H1 (cell line): ENCODE results near the gene SLC28A1. TPM values are rescaled to one million over a fixed set of nuclear protein-coding genes. Genes with fewer than 3 reads are reported as not detected.

ENCODE experiments used
- CTCF ChIA-PET: fragments of 300-600 bp; sonication (Branson Sonifier 250); formaldehyde crosslinking; loops from one replicate; lab custom pipeline; 2021; ENCODE audit not compliant: partially characterized antibody; lab: Charles Lee
- POLR2A ChIA-PET: fragments of 300-600 bp; sonication (Branson Sonifier 250); formaldehyde crosslinking; loops from one replicate; lab custom pipeline; 2021; ENCODE audit warnings: inconsistent platforms; ENCODE audit not compliant: partially characterized antibody; lab: Charles Lee
- DNase-seq, 2 experiments: peaks; one replicate each; pipeline versions ENCODE4 v3.0.0 to v3.0.0-alpha.2; 2010 to 2022; ENCODE audit warnings: low spot score in 2 of 2, low read depth in 1 of 2, mixed read lengths in 1 of 2
- FAIRE-seq: peaks from 2 replicates; lab custom pipeline; 2011; peaks lifted over from hg19 to GRCh38; lab: Jason Lieb, UNC
- H2AFZ ChIP-seq: 2 replicates; pipeline ENCODE4 v1.8.1; 2012; ENCODE audit warnings: low read length, inconsistent platforms
- H2AK5ac ChIP-seq: 2 replicates; pipeline ENCODE4 v1.6.1; 2013; ENCODE audit warnings: low read depth, low read length
- H2BK120ac ChIP-seq: replicated peaks from 2 replicates; pipeline ENCODE3; 2013; ENCODE audit warnings: low read depth, low read length, inconsistent platforms
- H2BK12ac ChIP-seq: 2 replicates; pipeline ENCODE4 v1.6.1; 2013; ENCODE audit warnings: low read depth, low read length
- H2BK15ac ChIP-seq: 2 replicates; pipeline ENCODE4 v1.6.1; 2013; ENCODE audit warnings: low read length
- H2BK20ac ChIP-seq: 2 replicates; pipeline ENCODE4 v1.6.1; 2013; ENCODE audit warnings: low read length
- H2BK5ac ChIP-seq: 2 replicates; pipeline ENCODE4 v1.6.1; 2013; ENCODE audit warnings: low read depth, low read length
- H3K14ac ChIP-seq: 2 replicates; pipeline ENCODE4 v1.6.1; 2013; ENCODE audit warnings: inconsistent platforms; ENCODE audit not compliant: insufficient read length
- H3K18ac ChIP-seq: 2 replicates; pipeline ENCODE4 v1.6.1; 2013; ENCODE audit warnings: low read length; ENCODE audit errors: extremely low read depth
- H3K23ac ChIP-seq: 2 replicates; pipeline ENCODE4 v1.6.1; 2013; ENCODE audit warnings: inconsistent platforms; ENCODE audit not compliant: insufficient read length
- H3K23me2 ChIP-seq: 2 replicates; pipeline ENCODE4 v1.6.1; 2013; ENCODE audit warnings: low read depth, low read length
- H3K27ac ChIP-seq: 2 replicates; pipeline ENCODE4 v1.6.1; 2011; ENCODE audit warnings: low read depth, low read length, inconsistent platforms
- H3K27me3 ChIP-seq, 4 experiments: replicated peaks in 1 of 4; 1 replicate in 1 of 4; 2 replicates in 3 of 4; pipeline versions ENCODE4 v1.6.1 to v1.8.1; 2011 to 2013; ENCODE audit warnings: low read length in 3 of 4, mild to moderate bottlenecking in 3 of 4, inconsistent platforms in 2 of 4, mixed read lengths in 2 of 4, moderate library complexity in 1 of 4; ENCODE audit not compliant: control insufficient read depth in 3 of 4, insufficient read depth in 3 of 4; ENCODE audit errors: extremely low read depth in 1 of 4
- H3K36me3 ChIP-seq, 4 experiments: 2 replicates each; pipeline versions ENCODE4 v1.6.1 to v1.8.1; 2011 to 2013; ENCODE audit warnings: mild to moderate bottlenecking in 4 of 4, low read length in 3 of 4, moderate library complexity in 2 of 4, control low read depth in 1 of 4, inconsistent platforms in 1 of 4; ENCODE audit not compliant: insufficient read depth in 4 of 4, control insufficient read depth in 2 of 4
- H3K4ac ChIP-seq: replicated peaks from 2 replicates; pipeline ENCODE3; 2013; ENCODE audit warnings: low read length, low read depth, mixed read lengths, inconsistent platforms; ENCODE audit not compliant: insufficient read length
- H3K4me1 ChIP-seq, 4 experiments: replicated peaks in 1 of 4; 1 replicate in 1 of 4; 2 replicates in 3 of 4; pipeline versions ENCODE4 v1.6.1 to v1.8.1; 2011 to 2013; ENCODE audit warnings: low read length in 3 of 4, inconsistent platforms in 2 of 4, mixed read lengths in 1 of 4; ENCODE audit not compliant: insufficient read depth in 4 of 4, control insufficient read depth in 3 of 4
- H3K4me2 ChIP-seq, 2 experiments: 2 replicates each; pipeline versions ENCODE4 v1.6.1 to v1.8.1; 2011 to 2013; ENCODE audit warnings: low read depth in 2 of 2, low read length in 2 of 2, control low read depth in 1 of 2, inconsistent platforms in 1 of 2, mild to moderate bottlenecking in 1 of 2; ENCODE audit not compliant: insufficient read depth in 1 of 2
- H3K4me3 ChIP-seq, 4 experiments: fragments of 200-600, 300-600 bp in 1 of 4; sonication (generic), shearing (Covaris generic), sonication (Bioruptor Twin) in 1 of 4; 2 replicates each; pipeline versions ENCODE4 v1.5.1 to v1.8.1; 2011 to 2016; ENCODE audit warnings: low read length in 4 of 4, low read depth in 3 of 4, control low read depth in 2 of 4, inconsistent platforms in 2 of 4, mild to moderate bottlenecking in 2 of 4, mixed read lengths in 1 of 4, moderate library complexity in 1 of 4; ENCODE audit not compliant: insufficient read depth in 2 of 4; ENCODE audit errors: extremely low read depth in 1 of 4
- H3K56ac ChIP-seq: replicated peaks from 2 replicates; pipeline ENCODE3; 2013; ENCODE audit warnings: low read depth, mild to moderate bottlenecking, mixed read lengths, low read length, inconsistent platforms; ENCODE audit not compliant: insufficient read length
- H3K79me1 ChIP-seq: 2 replicates; pipeline ENCODE4 v1.6.1; 2013; ENCODE audit warnings: low read depth, low read length, control low read depth
- H3K79me2 ChIP-seq, 2 experiments: 2 replicates each; pipeline versions ENCODE4 v1.6.1 to v1.8.1; 2012 to 2013; ENCODE audit warnings: low read length in 2 of 2, mild to moderate bottlenecking in 2 of 2, inconsistent platforms in 1 of 2; ENCODE audit not compliant: insufficient read depth in 2 of 2, control insufficient read depth in 1 of 2
- H3K9ac ChIP-seq, 4 experiments: replicated peaks in 1 of 4; 1 replicate in 1 of 4; 2 replicates in 3 of 4; pipeline versions ENCODE4 v1.6.1 to v1.8.1; 2011 to 2013; ENCODE audit warnings: low read depth in 3 of 4, low read length in 3 of 4, control low read depth in 2 of 4, mild to moderate bottlenecking in 2 of 4, moderate library complexity in 2 of 4, inconsistent platforms in 1 of 4; ENCODE audit errors: extremely low read depth in 1 of 4
- H3K9me3 ChIP-seq, 2 experiments: 2 replicates each; pipeline versions ENCODE4 v1.6.1 to v1.8.1; 2012 to 2013; ENCODE audit warnings: mild to moderate bottlenecking in 2 of 2, moderate library complexity in 2 of 2, control low read depth in 1 of 2, inconsistent platforms in 1 of 2, low read depth in 1 of 2, low read length in 1 of 2, mixed read lengths in 1 of 2; ENCODE audit not compliant: insufficient read depth in 2 of 2
- H4K20me1 ChIP-seq, 2 experiments: replicated peaks in 1 of 2; 2 replicates each; pipeline versions ENCODE3 to v1.8.1; 2011 to 2013; ENCODE audit warnings: inconsistent platforms in 2 of 2, low read length in 2 of 2, mild to moderate bottlenecking in 1 of 2; ENCODE audit not compliant: insufficient read depth in 2 of 2, control insufficient read depth in 1 of 2
- H4K5ac ChIP-seq: 2 replicates; pipeline ENCODE4 v1.6.1; 2013; ENCODE audit warnings: low read length, low read depth, mixed read lengths, inconsistent platforms; ENCODE audit not compliant: insufficient read length
- H4K8ac ChIP-seq: 2 replicates; pipeline ENCODE4 v1.8.0; 2013; ENCODE audit warnings: mild to moderate bottlenecking, moderate library complexity, low read length, inconsistent platforms; ENCODE audit not compliant: insufficient read depth; ENCODE audit errors: extremely low read depth
- H4K91ac ChIP-seq: replicated peaks from 2 replicates; pipeline ENCODE3; 2013; ENCODE audit warnings: low read length, mixed read lengths, inconsistent platforms; ENCODE audit not compliant: insufficient read length
- CBX5 ChIP-seq: fragments of 300-800, 300-1000 bp; sonication (generic); IDR thresholded peaks from 2 replicates; pipeline ENCODE4 v1.7.1; 2016; ENCODE audit warnings: antibody characterized with exemption, low read length, low read depth
- CHD2 ChIP-seq: IDR thresholded peaks from 2 replicates; pipeline ENCODE4 v1.6.1; 2012; ENCODE audit warnings: low read length, improper control_type of control experiment
- EGR1 ChIP-seq: IDR thresholded peaks from 2 replicates; pipeline ENCODE4 v1.6.1; 2011; ENCODE audit warnings: low read depth, low read length, borderline replicate concordance
- FOSL1 ChIP-seq: IDR thresholded peaks from 2 replicates; pipeline ENCODE4 v1.6.1; 2011; ENCODE audit warnings: mild to moderate bottlenecking, low read depth, low read length, moderate library complexity; ENCODE audit not compliant: insufficient read depth
- GTF2F1 ChIP-seq: IDR thresholded peaks from 2 replicates; pipeline ENCODE4 v1.6.1; 2012; ENCODE audit warnings: low read depth, low read length, improper control_type of control experiment, borderline replicate concordance
- KDM5A ChIP-seq: fragments of 200-600 bp; IDR thresholded peaks from 2 replicates; pipeline ENCODE4 v1.7.1; 2012; ENCODE audit warnings: mild to moderate bottlenecking, low read length, inconsistent platforms, mixed read lengths
- MAX ChIP-seq: IDR thresholded peaks from 2 replicates; pipeline ENCODE4 v1.6.1; 2012; ENCODE audit warnings: inconsistent platforms
- POLR2A ChIP-seq, 2 experiments: IDR thresholded peaks; 1 replicate in 1 of 2; 2 replicates in 1 of 2; pipeline ENCODE4 v1.6.1; 2011; ENCODE audit warnings: low read depth in 2 of 2, low read length in 2 of 2, mild to moderate bottlenecking in 2 of 2; ENCODE audit errors: control extremely low read depth in 1 of 2
- POLR2AphosphoS5 ChIP-seq: IDR thresholded peaks from 2 replicates; pipeline ENCODE4 v1.6.1; 2011; ENCODE audit warnings: low read depth, low read length
- RNF2 ChIP-seq: fragments of 200-900, 300-1000 bp; sonication (generic); IDR thresholded peaks from 2 replicates; pipeline ENCODE4 v1.7.1; 2016; ENCODE audit warnings: borderline replicate concordance, low read depth, mild to moderate bottlenecking, antibody characterized with exemption, low read length; ENCODE audit not compliant: poor library complexity, severe bottlenecking; ENCODE audit errors: missing control alignments
- SIN3A ChIP-seq, 2 experiments: IDR thresholded peaks in 1 of 2; conservative IDR thresholded peaks in 1 of 2; 2 replicates each; pipeline ENCODE4 v1.6.1; 2011 to 2012; ENCODE audit warnings: low read length in 2 of 2, improper control_type of control experiment in 1 of 2, low read depth in 1 of 2, mild to moderate bottlenecking in 1 of 2
- SRF ChIP-seq: IDR thresholded peaks from 2 replicates; pipeline ENCODE4 v1.6.1; 2011; ENCODE audit warnings: mild to moderate bottlenecking, low read depth, low read length, moderate library complexity
- WGBS, 2 experiments: shearing (Covaris generic) in 1 of 2; methylation state at CpG; one replicate each; pipeline versions ENCODE4 v1.1.6 to v1.1.7; 2013 to 2015; ENCODE audit warnings: low lambda C conversion rate in 2 of 2, mixed read lengths in 2 of 2, inconsistent platforms in 1 of 2, low coverage in 1 of 2, missing lambda C conversion rate in 1 of 2; ENCODE audit not compliant: insufficient replicate concordance in 2 of 2, insufficient coverage in 1 of 2, insufficient read length in 1 of 2; ENCODE audit errors: extremely low coverage in 1 of 2, missing lambda C conversion rate in 1 of 2; 5-methylcytosine and 5-hydroxymethylcytosine counted together
- polyA plus RNA-seq, 7 experiments: library from polyadenylated mRNA; depleted of rRNA in 3 of 7; stranded (reverse) in 5 of 7; unstranded in 2 of 7; fragments of >200 nt in 5 of 7; fragments of 200-250 nt in 2 of 7; gene quantifications; 1 replicate in 5 of 7; 2 replicates in 1 of 7; 4 replicates in 1 of 7; pipeline versions ENCODE4 v1.2.1 to v1.2.3, GENCODE V29; 2011 to 2013; ENCODE audit warnings: missing spikeins in 2 of 7, mixed read lengths in 2 of 7
- total RNA-seq: library from RNA; stranded (reverse); fragmentation: NEBNext Ultra II Directional; extraction: Animal tissue kit (Norgen Biotek cat#: 25700); gene quantifications from 2 replicates; pipeline ENCODE4 v1.2.1, GENCODE V29; 2021

SLC28A1 gene
- total and polyA plus RNA-seq, 2 of the 8 experiments (the other 6 are each of a cell fraction or from before 2014, with no cell fraction given), result 0.09 TPM; not detected in 1

DNA sequence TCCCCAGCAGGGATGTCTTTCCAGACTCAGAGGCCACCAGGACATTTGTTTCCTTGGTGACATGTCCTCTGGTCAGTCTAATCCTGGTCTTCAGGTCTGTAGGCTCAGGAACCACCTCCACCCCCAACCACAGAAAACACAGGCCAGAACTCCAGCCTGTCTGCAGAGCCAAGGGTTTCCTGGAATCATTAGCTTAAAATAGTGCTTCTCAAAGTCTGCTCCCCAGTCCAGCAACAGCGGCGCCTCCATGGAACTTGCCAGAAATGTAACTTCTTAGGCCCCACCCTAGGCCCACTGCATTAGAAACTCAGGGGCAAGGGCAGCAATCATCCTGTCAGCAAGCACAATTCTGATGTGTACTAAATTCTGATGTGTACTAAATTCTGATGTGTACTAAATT lies 20.0 kb downstream of the SLC28A1 start:
- H4K8ac ChIP-seq, result no peak overlapping the region
- no peak for TF ChIP-seq RNF2
- TF ChIP-seq KDM5A, result no peak
- no peak for TF ChIP-seq FOSL1
- no peak for TF ChIP-seq CHD2
- TF ChIP-seq SIN3A (conservative IDR thresholded peaks at IDR 0.05 in 1 of 2, IDR thresholded peaks at IDR 0.05 in 1 of 2; ENCODE audit: low read depth in 1 of 2, low read length in 2 of 2), result no peak
- no peak for TF ChIP-seq MAX
- TF ChIP-seq POLR2A (IDR thresholded peaks at IDR 0.05; ENCODE audit: control extremely low read depth in 1 of 2, low read depth in 2 of 2, low read length in 2 of 2), result no peak
- no peak for TF ChIP-seq POLR2AphosphoS5
- no peak for TF ChIP-seq GTF2F1
- no peak for TF ChIP-seq SRF
- no peak for TF ChIP-seq CBX5
- no peak for TF ChIP-seq EGR1
- H3K4me3 ChIP-seq, result no peak overlapping the region
- no peaks in the 10 kb centered on the region for H3K79me2 ChIP-seq
- POLR2A ChIA-PET, result no interaction called here
- H2BK15ac ChIP-seq, result no peak overlapping the region
- no peak overlapping the region for H2BK5ac ChIP-seq
- no peaks in the 10 kb centered on the region for H3K27me3 ChIP-seq
- H3K9me3 ChIP-seq, result no peaks in the 10 kb centered on the region
- H2BK12ac ChIP-seq, result no peak overlapping the region
- H3K36me3 ChIP-seq, result no peaks in the 10 kb centered on the region
- no peak overlapping the region for H2BK120ac ChIP-seq
- H3K9ac ChIP-seq, result no peak overlapping the region
- H2AFZ ChIP-seq, result no peak overlapping the region
- H3K4ac ChIP-seq, result no peak overlapping the region
- no peak for DNase-seq
- no peak overlapping the region for H3K56ac ChIP-seq
- H2BK20ac ChIP-seq, result no peak overlapping the region
- no peak overlapping the region for H4K91ac ChIP-seq
- H4K5ac ChIP-seq, result no peak overlapping the region
- H3K23me2 ChIP-seq, result no peaks in the 10 kb centered on the region
- no peaks in the 10 kb centered on the region; a peak in 2 of 7 replicates for H3K4me1 ChIP-seq
- WGBS, 2 experiments, result 89% methylated on average over 2 of the region's 2 CpGs; no CpG with 5 or more reads in 1 of the 2 experiments
- CTCF ChIA-PET, result interaction anchor here (1.2 to 3.1 kb wide), 3 partner anchors 24 to 70 kb away, joined by 3 to 14 read pairs (median 5); no protein-coding TSS in a partner anchor
- no peak overlapping the region for H3K18ac ChIP-seq
- H3K79me1 ChIP-seq, result no peaks in the 10 kb centered on the region
- no peak overlapping the region for H3K4me2 ChIP-seq
- no peak overlapping the region for H2AK5ac ChIP-seq
- no peak overlapping the region for H3K23ac ChIP-seq
- no peaks in the 10 kb centered on the region for H4K20me1 ChIP-seq
- no peak overlapping the region for H3K14ac ChIP-seq
- FAIRE-seq, result no peak
- no peak overlapping the region for H3K27ac ChIP-seq
